Body of pancreas (tissue), 4 donors: ENCODE measurements around the gene HMCN1.

ENCODE experiments used
- CTCF ChIP-seq, 7 experiments: fragments of 450-650 bp in 4 of 7; fragments of 200-600 bp in 3 of 7; sonication (generic) in 3 of 7; IDR thresholded peaks; one replicate each; pipeline ENCODE4 v1.5.1; 2016 to 2019; ENCODE audit warnings: antibody characterized with exemption in 7 of 7
- POLR2A ChIP-seq, 3 donors: fragments of 450-650 bp; IDR thresholded peaks; one replicate each; pipeline ENCODE4 v1.6.1; 2016; ENCODE audit warnings: antibody characterized with exemption in 3 of 3, mild to moderate bottlenecking in 2 of 3

- TF ChIP-seq CTCF (IDR thresholded peaks at IDR 0.05): no peak
- no peak for TF ChIP-seq POLR2A (IDR thresholded peaks at IDR 0.05)
Observed at GRCh38 chr1:186009039-186009737, 275.0 kb downstream of the HMCN1 start.
